Psoas muscle (tissue), 8 donors: ENCODE data around the gene ZDHHC21. TPM values are rescaled to one million over a fixed set of nuclear protein-coding genes. Genes with fewer than 3 reads are reported as not detected.
A peak's percentile ranks its signal among the peaks of the same experiment; 100 is the strongest.

Experiments
- ATAC-seq, 4 donors: fragments of 200-7000 bp; cut with Tn5 transposase; one replicate each; pipeline ENCODE4 v1.9.1; 2020; ENCODE audit warnings: moderate library complexity in 3 of 4, mild to moderate bottlenecking in 2 of 4
- DNase-seq, 2 donors: peaks; one replicate each; pipeline ENCODE4 v3.0.0-alpha.2; 2020
- H3K27ac ChIP-seq: fragments of 200-600 bp; one replicate; pipeline ENCODE4 v1.8.0; 2022
- H3K27me3 ChIP-seq, 3 donors: fragments of 200-600 bp in 1 of 3; one replicate each; pipeline versions ENCODE4 v1.6.1 to v1.8.0; 2013 to 2022; ENCODE audit warnings: low read length in 2 of 3, mild to moderate bottlenecking in 2 of 3, moderate library complexity in 1 of 3; ENCODE audit not compliant: insufficient read depth in 3 of 3
- H3K36me3 ChIP-seq, 2 donors: fragments of 200-600 bp in 1 of 2; one replicate each; pipeline versions ENCODE4 v1.6.1 to v1.8.0; 2013 to 2022; ENCODE audit warnings: low read depth in 1 of 2, mild to moderate bottlenecking in 1 of 2, moderate library complexity in 1 of 2; ENCODE audit not compliant: insufficient read depth in 1 of 2
- H3K4me1 ChIP-seq: fragments of 200-600 bp; one replicate; pipeline ENCODE4 v1.8.0; 2022
- H3K4me3 ChIP-seq: fragments of 200-600 bp; one replicate; pipeline ENCODE4 v1.8.0; 2022; ENCODE audit warnings: mild to moderate bottlenecking
- H3K9me3 ChIP-seq: fragments of 200-600 bp; one replicate; pipeline ENCODE4 v1.8.0; 2022
- WGBS, 3 donors: extraction: QIAGEN DNeasy Blood & Tissue Kit; methylation state at CpG; one replicate each; pipeline versions ENCODE4 v1.1.6 to v1.1.7; 2013; 5-methylcytosine and 5-hydroxymethylcytosine counted together
- intact Hi-C, 2 donors: fragments of 100-400 bp; cut with DNase I; formaldehyde crosslinking; loops; one replicate each; pipeline versions ENCODE4 v1.11.0 to v1.14.2; 2022
- polyA plus RNA-seq, 3 donors: library from polyadenylated mRNA; stranded (reverse); fragments of 200-250 nt; gene quantifications; one replicate each; pipeline ENCODE4 v1.2.3, GENCODE V29; 2013
- total RNA-seq, 4 donors: library from RNA; stranded (reverse); fragmentation: NEBNext Ultra II Directional in 2 of 4; extraction: Animal tissue kit (Norgen Biotek cat#: 25700) in 2 of 4; gene quantifications; one replicate each; pipeline versions ENCODE4 v1.2.1 to v1.2.4, GENCODE V29; 2021 to 2023
- TF ChIP-seq, protein P1 (sequence below): fragments of 200-600 bp; IDR thresholded peaks from one replicate; pipeline ENCODE4 v1.8.0; 2022; ENCODE audit warnings: antibody characterized with exemption
- donor health status: healthy with polysubstance abuse.
- donor health status: DM: no; HTN: no; CAD: no; lungs with moderate emphysema.
- donor health status: Bipolar disorder and iron deficiency.
- donor health status: healthy.
- donor health status: DM: yes; HTN: yes; CAD: no.
- donor health status: DM: no; HTN: no; CAD: no.
- donor health status: DM: no; HTN: no; CAD: no.
- donor health status: DM: yes; HTN: yes; CAD: no.

The ZDHHC21 gene
- total and polyA plus RNA-seq, 7 donors, result 2.2 to 9.9 (median 5.4) TPM

- intact Hi-C loops, result no loop called here
- TF ChIP-seq, protein P1, sequence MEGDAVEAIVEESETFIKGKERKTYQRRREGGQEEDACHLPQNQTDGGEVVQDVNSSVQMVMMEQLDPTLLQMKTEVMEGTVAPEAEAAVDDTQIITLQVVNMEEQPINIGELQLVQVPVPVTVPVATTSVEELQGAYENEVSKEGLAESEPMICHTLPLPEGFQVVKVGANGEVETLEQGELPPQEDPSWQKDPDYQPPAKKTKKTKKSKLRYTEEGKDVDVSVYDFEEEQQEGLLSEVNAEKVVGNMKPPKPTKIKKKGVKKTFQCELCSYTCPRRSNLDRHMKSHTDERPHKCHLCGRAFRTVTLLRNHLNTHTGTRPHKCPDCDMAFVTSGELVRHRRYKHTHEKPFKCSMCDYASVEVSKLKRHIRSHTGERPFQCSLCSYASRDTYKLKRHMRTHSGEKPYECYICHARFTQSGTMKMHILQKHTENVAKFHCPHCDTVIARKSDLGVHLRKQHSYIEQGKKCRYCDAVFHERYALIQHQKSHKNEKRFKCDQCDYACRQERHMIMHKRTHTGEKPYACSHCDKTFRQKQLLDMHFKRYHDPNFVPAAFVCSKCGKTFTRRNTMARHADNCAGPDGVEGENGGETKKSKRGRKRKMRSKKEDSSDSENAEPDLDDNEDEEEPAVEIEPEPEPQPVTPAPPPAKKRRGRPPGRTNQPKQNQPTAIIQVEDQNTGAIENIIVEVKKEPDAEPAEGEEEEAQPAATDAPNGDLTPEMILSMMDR, result no peak
- no peak for DNase-seq
- Histone ChIP-seq H3K9me3 (no peaks in the 10 kb centered on the region), H3K27ac (no peak overlapping the region), H3K4me3 (no peak overlapping the region), H3K27me3 (no peaks in the 10 kb centered on the region), H3K4me1 (no peaks in the 10 kb centered on the region), H3K36me3 (peaks cover 0 to 20% of the 10 kb centered on the region in 2 donors)
- 34 to 83% (median 44%) methylated on average over 3 of the region's 3 CpGs for WGBS, 3 donors
- ATAC-seq, result no peak
These were observed 31.2 kb downstream of the ZDHHC21 start for GRCh38 chr9:14662060-14662453.

GRCh38 chr9:14661421-14662059 lies 31.7 kb downstream of the ZDHHC21 start:
- H3K27ac ChIP-seq, result no peak overlapping the region
- H3K4me3 ChIP-seq, result no peak overlapping the region
- H3K36me3 ChIP-seq, result peaks cover 0 to 20% of the 10 kb centered on the region in 2 donors
- H3K27me3 ChIP-seq, result no peaks in the 10 kb centered on the region
- ATAC-seq (no peak), DNase-seq (no peak)
- H3K4me1 ChIP-seq, result no peaks in the 10 kb centered on the region
- WGBS, 3 donors, result 48 to 53% (median 49%) methylated on average over 3 of the region's 3 CpGs
- TF ChIP-seq, protein P1, result peak; percentile 46
- H3K9me3 ChIP-seq, result no peaks in the 10 kb centered on the region
- intact Hi-C loops, result no loop called here

DNA sequence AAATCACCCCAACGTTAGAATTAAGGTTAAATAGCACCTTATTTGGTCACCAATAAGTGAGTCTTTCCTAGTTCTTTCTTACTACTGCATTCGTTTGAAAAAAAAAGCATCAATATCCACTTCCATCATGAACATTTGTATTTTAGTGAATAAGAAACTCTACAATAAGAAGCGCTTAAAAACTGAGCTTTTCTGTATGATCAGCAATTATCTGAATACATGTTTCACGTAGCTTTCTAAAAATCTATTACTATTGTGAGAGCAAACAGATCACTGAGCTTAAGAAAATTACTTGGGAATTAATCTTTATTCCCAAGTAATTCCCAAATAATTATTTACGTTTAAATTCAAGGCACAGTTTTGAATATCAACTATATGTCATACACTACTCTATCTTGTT lies 32.5 kb downstream of the ZDHHC21 start:
- no peaks in the 10 kb centered on the region for H3K9me3 ChIP-seq
- H3K4me1 ChIP-seq, result no peaks in the 10 kb centered on the region
- H3K27me3 ChIP-seq, result no peaks in the 10 kb centered on the region
- no peak overlapping the region for H3K27ac ChIP-seq
- intact Hi-C loops, result no loop called here
- WGBS, 3 donors, result 90 to 92% (median 91%) methylated on average over 5 of the region's 5 CpGs
- no peak for DNase-seq
- H3K4me3 ChIP-seq, result no peak overlapping the region
- H3K36me3 ChIP-seq, result peaks cover 0 to 23% of the 10 kb centered on the region in 2 donors
- TF ChIP-seq, protein P1, result no peak
- no peak for ATAC-seq

DNA sequence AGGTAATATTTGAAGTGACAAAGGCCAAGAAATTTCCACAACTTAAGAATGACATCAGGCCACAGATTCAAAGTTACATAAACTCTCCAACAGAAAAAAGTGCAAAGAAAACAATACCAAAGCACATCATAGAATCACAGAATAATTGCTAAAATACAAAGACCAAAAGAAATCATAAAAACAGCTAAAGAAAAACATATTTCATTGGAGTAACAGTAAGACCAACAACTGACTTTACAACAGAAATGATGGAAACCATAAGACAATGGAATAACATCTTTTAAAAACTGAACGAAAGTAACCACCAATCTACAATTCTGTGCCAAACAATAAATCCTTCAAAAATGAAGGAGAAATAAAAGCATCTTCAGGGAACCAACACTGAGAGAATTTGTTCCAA lies 38.3 kb downstream of the ZDHHC21 start:
- H3K4me1 ChIP-seq, result no peaks in the 10 kb centered on the region
- no peak overlapping the region for H3K27ac ChIP-seq
- no peaks in the 10 kb centered on the region for H3K27me3 ChIP-seq
- DNase-seq (no peak), ATAC-seq (no peak)
- H3K36me3 ChIP-seq, result peaks cover 0 to 23% of the 10 kb centered on the region in 2 donors
- no peak overlapping the region for H3K4me3 ChIP-seq
- TF ChIP-seq, protein P1, result no peak
- intact Hi-C loops, result no loop called here
- WGBS, 3 donors, result 89 to 100% (median 90%) methylated on average over 1 of the region's 1 CpG
- H3K9me3 ChIP-seq, result peaks cover 10% of the 10 kb centered on the region

DNA sequence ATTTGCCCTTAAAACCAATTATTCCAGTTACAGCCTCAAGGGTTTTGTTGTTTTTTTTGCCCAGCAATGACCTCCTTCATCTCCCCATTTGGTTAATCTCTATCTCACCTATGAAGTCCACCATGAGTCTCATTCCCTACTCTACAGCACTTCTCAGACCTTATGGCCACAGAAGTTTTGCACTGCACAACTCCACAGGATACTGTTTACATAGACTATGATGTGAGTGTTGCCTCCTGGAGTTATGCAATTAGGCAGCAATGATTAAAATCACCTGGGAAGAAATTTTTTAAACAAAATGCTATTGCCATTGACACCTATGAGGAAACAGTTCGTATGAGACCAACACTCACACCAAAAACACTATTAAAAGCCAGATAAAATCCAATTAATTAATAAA lies 39.7 kb downstream of the ZDHHC21 start:
- Histone ChIP-seq H3K9me3 (peaks cover 10% of the 10 kb centered on the region), H3K36me3 (peaks cover 0 to 16% of the 10 kb centered on the region in 2 donors), H3K27me3 (no peaks in the 10 kb centered on the region), H3K4me3 (no peak overlapping the region), H3K27ac (no peak overlapping the region), H3K4me1 (no peaks in the 10 kb centered on the region)
- WGBS, 3 donors, result 94 to 95% (median 94%) methylated on average over 1 of the region's 1 CpG
- intact Hi-C loops, result no loop called here
- no peak for ATAC-seq
- no peak for DNase-seq
- TF ChIP-seq, protein P1, result no peak
